ENCODE results near the gene DCPS. TPM values are rescaled to one million over a fixed set of nuclear protein-coding genes. Genes with fewer than 3 reads are reported as not detected.

Gene DCPS
- total RNA-seq, 4 donors from 2014 or later: 6.7 to 23.9 (median 7.9) TPM

GRCh38 chr11:126347751-126348668 is 44.1 kb downstream of the DCPS start:
- peaks cover 0 to 27% (median 0%) of the 10 kb centered on the region in 4 donors for H3K4me1 ChIP-seq
- DNase-seq: peak in 1 of 3 donors; percentile 37
- H3K27me3 ChIP-seq: no peaks in the 10 kb centered on the region
- H3K27ac ChIP-seq: peak overlapping the region in 2 of 4 donors; percentile 52 to 65
- TF ChIP-seq, protein P1, sequence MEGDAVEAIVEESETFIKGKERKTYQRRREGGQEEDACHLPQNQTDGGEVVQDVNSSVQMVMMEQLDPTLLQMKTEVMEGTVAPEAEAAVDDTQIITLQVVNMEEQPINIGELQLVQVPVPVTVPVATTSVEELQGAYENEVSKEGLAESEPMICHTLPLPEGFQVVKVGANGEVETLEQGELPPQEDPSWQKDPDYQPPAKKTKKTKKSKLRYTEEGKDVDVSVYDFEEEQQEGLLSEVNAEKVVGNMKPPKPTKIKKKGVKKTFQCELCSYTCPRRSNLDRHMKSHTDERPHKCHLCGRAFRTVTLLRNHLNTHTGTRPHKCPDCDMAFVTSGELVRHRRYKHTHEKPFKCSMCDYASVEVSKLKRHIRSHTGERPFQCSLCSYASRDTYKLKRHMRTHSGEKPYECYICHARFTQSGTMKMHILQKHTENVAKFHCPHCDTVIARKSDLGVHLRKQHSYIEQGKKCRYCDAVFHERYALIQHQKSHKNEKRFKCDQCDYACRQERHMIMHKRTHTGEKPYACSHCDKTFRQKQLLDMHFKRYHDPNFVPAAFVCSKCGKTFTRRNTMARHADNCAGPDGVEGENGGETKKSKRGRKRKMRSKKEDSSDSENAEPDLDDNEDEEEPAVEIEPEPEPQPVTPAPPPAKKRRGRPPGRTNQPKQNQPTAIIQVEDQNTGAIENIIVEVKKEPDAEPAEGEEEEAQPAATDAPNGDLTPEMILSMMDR (IDR thresholded peaks at IDR 0.05): no peak
- no peak for TF ChIP-seq POLR2A (IDR thresholded peaks at IDR 0.05)
- peaks cover 0 to 12% (median 0%) of the 10 kb centered on the region in 3 donors for H3K36me3 ChIP-seq
- H3K9me3 ChIP-seq: no peaks in the 10 kb centered on the region
- no peak overlapping the region for H3K4me3 ChIP-seq

DNA sequence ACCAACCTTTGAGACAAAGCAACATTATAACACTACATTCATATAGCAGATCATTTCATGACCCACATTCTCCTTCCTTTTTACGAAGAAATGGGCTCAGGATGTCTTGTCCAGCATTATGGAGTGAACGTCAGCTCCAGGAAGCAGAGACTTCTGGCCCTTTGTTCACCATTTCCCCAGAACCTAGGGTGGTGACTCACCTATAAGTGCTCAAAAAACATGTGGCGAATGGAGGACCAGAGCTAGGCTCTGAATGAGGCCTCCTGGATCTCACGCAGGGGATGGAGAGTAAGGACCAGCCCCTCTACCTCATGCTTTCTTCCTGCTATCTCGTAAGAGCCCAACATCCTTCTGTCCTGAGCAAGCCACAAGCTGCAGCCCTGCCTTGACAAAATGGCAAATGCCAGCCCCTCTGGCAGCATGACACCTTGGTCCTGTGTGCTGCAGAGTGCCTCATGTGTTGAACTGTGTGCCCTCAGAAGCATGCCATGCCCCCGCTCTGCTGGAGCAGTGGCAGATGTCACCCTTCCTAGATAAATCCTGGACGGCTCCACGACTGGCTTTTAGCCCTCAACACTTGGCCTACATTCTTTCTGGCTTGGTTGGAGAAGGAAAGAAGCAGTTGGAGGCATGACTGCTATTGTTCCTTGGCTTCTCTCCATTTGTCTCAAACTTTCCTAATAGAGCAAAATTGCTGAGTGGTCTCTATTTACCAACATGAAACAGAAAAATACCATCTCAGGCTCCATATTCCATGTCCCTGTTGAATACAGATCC is 45.1 kb downstream of the DCPS start:
- no peak overlapping the region for H3K4me3 ChIP-seq
- TF ChIP-seq, protein P1 (IDR thresholded peaks at IDR 0.05): no peak
- no peak for TF ChIP-seq POLR2A (IDR thresholded peaks at IDR 0.05)
- no peaks in the 10 kb centered on the region for H3K27me3 ChIP-seq
- H3K27ac ChIP-seq: peak overlapping the region in 3 of 4 donors; percentile 38 to 65 (median 52)
- peaks cover 0 to 36% (median 0%) of the 10 kb centered on the region in 4 donors for H3K4me1 ChIP-seq
- peak in 1 of 3 donors; percentile 34 for DNase-seq
- H3K36me3 ChIP-seq: peaks cover 0 to 2% (median 0%) of the 10 kb centered on the region in 3 donors
- no peaks in the 10 kb centered on the region for H3K9me3 ChIP-seq

DNA sequence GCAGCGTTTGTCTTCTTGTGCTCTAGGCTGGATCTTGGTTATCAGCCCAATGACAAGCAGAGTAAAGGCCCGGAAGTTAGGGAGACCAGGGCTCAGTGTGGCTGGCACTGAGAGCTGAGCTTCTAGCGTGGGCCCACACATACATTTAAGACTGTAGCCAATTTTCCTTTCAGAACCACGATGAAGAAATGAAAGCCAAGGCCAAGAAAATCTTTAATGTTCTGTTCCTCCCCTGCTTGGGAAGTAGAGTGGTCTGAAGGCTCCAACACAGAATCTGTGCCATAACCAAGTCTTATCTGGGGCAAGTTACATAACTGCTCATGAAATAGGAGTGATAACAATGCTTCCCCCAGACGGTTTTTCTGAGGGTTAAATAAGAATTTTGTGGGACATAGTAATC is 47.0 kb downstream of the DCPS start:
- DNase-seq: no peak
- peaks cover 0 to 41% (median 0%) of the 10 kb centered on the region in 4 donors for H3K4me1 ChIP-seq
- no peaks in the 10 kb centered on the region for H3K27me3 ChIP-seq
- H3K4me3 ChIP-seq: no peak overlapping the region
- H3K9me3 ChIP-seq: no peaks in the 10 kb centered on the region
- no peaks in the 10 kb centered on the region for H3K36me3 ChIP-seq
- H3K27ac ChIP-seq: peak overlapping the region in 2 of 4 donors; percentile 1 to 44
- TF ChIP-seq POLR2A (IDR thresholded peaks at IDR 0.05): no peak
- TF ChIP-seq, protein P1 (IDR thresholded peaks at IDR 0.05): no peak

- H3K27ac ChIP-seq: peak overlapping the region in 2 of 4 donors; percentile 17 to 44
- no peaks in the 10 kb centered on the region for H3K9me3 ChIP-seq
- H3K27me3 ChIP-seq: no peaks in the 10 kb centered on the region
- no peak overlapping the region for H3K4me3 ChIP-seq
- no peaks in the 10 kb centered on the region for H3K36me3 ChIP-seq
- peaks cover 0 to 42% (median 0%) of the 10 kb centered on the region in 4 donors for H3K4me1 ChIP-seq
- TF ChIP-seq POLR2A (IDR thresholded peaks at IDR 0.05): no peak
- TF ChIP-seq, protein P1 (IDR thresholded peaks at IDR 0.05): no peak
- peak in 1 of 3 donors; percentile 33 for DNase-seq
Observed at GRCh38 chr11:126352163-126352562, 48.3 kb downstream of the DCPS start.

DNA sequence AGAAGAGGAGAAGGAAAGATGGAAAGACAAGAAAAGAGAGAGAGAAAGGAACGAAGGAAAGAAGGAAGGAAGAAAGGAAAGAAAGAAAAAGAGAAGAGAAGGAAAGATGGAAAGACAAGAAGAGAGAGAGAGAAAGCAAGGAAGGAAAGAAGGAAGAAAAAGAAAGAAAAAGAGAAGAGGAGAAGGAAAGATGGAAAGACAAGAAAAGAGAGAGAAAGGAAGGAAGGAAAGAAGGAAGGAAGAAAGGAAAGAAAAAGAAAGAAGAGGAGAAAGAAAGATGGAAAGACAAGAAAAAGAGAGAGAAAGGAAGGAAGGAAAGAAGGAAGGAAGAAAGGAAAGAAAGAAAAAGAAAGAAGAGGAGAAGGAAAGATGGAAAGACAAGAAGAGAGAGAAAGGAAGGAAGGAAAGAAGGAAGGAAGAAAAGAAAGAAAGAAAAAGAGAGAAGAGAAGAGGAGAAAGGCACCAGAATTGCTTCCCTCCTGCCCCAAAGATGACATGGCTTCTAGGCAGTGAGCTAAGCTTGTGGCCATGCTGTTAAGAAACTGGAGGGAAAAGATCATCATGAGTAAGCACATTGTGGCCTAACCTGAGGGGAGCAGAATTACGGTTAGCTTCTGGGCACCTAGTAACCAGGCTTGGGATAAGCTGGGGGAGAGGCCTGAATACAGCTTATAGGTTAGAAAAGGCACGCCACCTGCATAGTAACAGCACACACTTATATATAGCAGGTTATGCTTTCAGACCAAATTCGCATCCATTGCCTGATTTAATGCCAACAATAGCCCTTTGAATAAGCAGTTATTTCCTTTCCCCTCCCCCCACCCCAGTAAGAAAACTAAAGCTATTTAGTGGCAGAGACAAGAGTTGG is 49.3 kb downstream of the DCPS start:
- no peak for TF ChIP-seq POLR2A (IDR thresholded peaks at IDR 0.05)
- TF ChIP-seq, protein P1 (IDR thresholded peaks at IDR 0.05): no peak
- Histone ChIP-seq H3K9me3 (no peaks in the 10 kb centered on the region), H3K27ac (peak overlapping the region in 1 of 4 donors; percentile 35), H3K27me3 (no peaks in the 10 kb centered on the region), H3K4me3 (no peak overlapping the region), H3K36me3 (no peaks in the 10 kb centered on the region), H3K4me1 (peaks cover 0 to 44% (median 0%) of the 10 kb centered on the region in 4 donors)
- DNase-seq: no peak

Data from Peyer's patch (tissue), 4 donors.